GM20000 (cell line): ENCODE results near the gene IGFLR1.

Experiments used
- DNase-seq: peaks from one replicate; pipeline ENCODE4 v3.0.0; 2012; ENCODE audit warnings: low spot score
- CTCF ChIP-seq: IDR thresholded peaks from 2 replicates; pipeline ENCODE4 v1.5.1; 2012; ENCODE audit warnings: mild to moderate bottlenecking, control low read depth; ENCODE audit errors: extremely low read depth, missing control alignments

IGFLR1 gene

GRCh38 chr19:35766571-35767104, 24.4 kb upstream of the IGFLR1 start:
- TF ChIP-seq CTCF, result no peak
- DNase-seq, result no peak

GRCh38 chr19:35764432-35765315, 22.4 kb upstream of the IGFLR1 start:
- no peak for TF ChIP-seq CTCF
- DNase-seq, result no peak

- no peak for DNase-seq
- no peak for TF ChIP-seq CTCF
Observed at GRCh38 chr19:35760711-35761349, 18.6 kb upstream of the IGFLR1 start.

- DNase-seq, result no peak
- no peak for TF ChIP-seq CTCF
Observed at GRCh38 chr19:35759697-35760096, 17.4 kb upstream of the IGFLR1 start.

- DNase-seq, result peak; percentile 98
- no peak for TF ChIP-seq CTCF
Observed at GRCh38 chr19:35757749-35758608, 15.7 kb upstream of the IGFLR1 start, which contains the start of gene PROSER3. TSS of gene PROSER3 (plus strand) at chr19:35758176. CDS start at chr19:35758216, 40 bp downstream.

- no peak for TF ChIP-seq CTCF
- DNase-seq, result no peak
Observed at GRCh38 chr19:35757231-35757748, 15.0 kb upstream of the IGFLR1 start.
